ENCODE results near the gene PIAS1. TPM values are rescaled to one million over a fixed set of nuclear protein-coding genes. Genes with fewer than 3 reads are reported as not detected.

The PIAS1 gene
- total RNA-seq, 1 experiment from 2014 or later, result 25.9 TPM

- H3K9me3 ChIP-seq (ENCODE audit: control insufficient read depth in 1 of 2, insufficient read depth in 1 of 2, low read depth in 1 of 2, low read length in 2 of 2), result no peaks in the 10 kb centered on the region
- ChIA-PET RAD21 (ENCODE audit: low non-redundant PET in 1 of 2, low total read pairs in 2 of 2, uncharacterized antibody in 2 of 2, unreplicated experiment in 2 of 2) (no interaction called here), POLR2A (no interaction called here), CTCF (no interaction called here)
- no peak overlapping the region for H3K4me3 ChIP-seq (replicated peaks in 1 of 2; ENCODE audit: low read depth in 1 of 2, low read length in 2 of 2)
- no peaks in the 10 kb centered on the region for H3K27me3 ChIP-seq (ENCODE audit: insufficient read depth, low read length)
- no TSS peak for BruUV-seq (replicated peaks)
- H3K36me3 ChIP-seq (ENCODE audit: control insufficient read depth in 1 of 2, insufficient read depth in 2 of 2, low read length in 2 of 2), result 0 out of 4 replicates have a peak, but pooled peaks cover 0 to 3% of the 10 kb centered on the region in 2 experiments
- no peak overlapping the region for H2AFZ ChIP-seq (ENCODE audit: low read depth, low read length, poor library complexity, severe bottlenecking)
- H3K4me2 ChIP-seq (ENCODE audit: low read length), result no peak overlapping the region
- H3K79me2 ChIP-seq (ENCODE audit: insufficient read depth, low read length), result peaks cover 23% of the 10 kb centered on the region; the same call in 1 of the 2 replicates
- no peak for TF ChIP-seq ZBTB33 (IDR thresholded peaks at IDR 0.05; ENCODE audit: extremely low read depth, insufficient replicate concordance, low read length)
- TF ChIP-seq FOSL1 (IDR thresholded peaks at IDR 0.05; ENCODE audit: low read depth), result no peak
- no peak for TF ChIP-seq ELF1 (IDR thresholded peaks at IDR 0.05; ENCODE audit: borderline replicate concordance, low read depth)
- no peaks in the 10 kb centered on the region for H3K9me2 ChIP-seq (ENCODE audit: insufficient read depth)
- H3K27ac ChIP-seq (ENCODE audit: low read depth, low read length), result no peak overlapping the region
- no peaks in the 10 kb centered on the region for H4K20me1 ChIP-seq (ENCODE audit: insufficient read depth)
- H3K4me1 ChIP-seq (ENCODE audit: control insufficient read depth in 1 of 2, insufficient read depth in 2 of 2, low read length in 2 of 2), result peaks cover 6 to 16% of the 10 kb centered on the region in 2 experiments; a peak in 3 of 4 replicates
- H3K9ac ChIP-seq (ENCODE audit: low read length), result no peak overlapping the region
- intact Hi-C loops (cut with micrococcal nuclease), result no loop called here
- no peak for DNase-seq (ENCODE audit: low read depth, low spot score)
- ATAC-seq, result no peak
Measured at GRCh38 chr15:68201153-68201878, 147.2 kb downstream of the PIAS1 start.

- BruUV-seq (replicated peaks), result no TSS peak
- H3K36me3 ChIP-seq (ENCODE audit: control insufficient read depth in 1 of 2, insufficient read depth in 2 of 2, low read length in 2 of 2), result 0 out of 4 replicates have a peak, but pooled peaks cover 0 to 3% of the 10 kb centered on the region in 2 experiments
- H3K9me2 ChIP-seq (ENCODE audit: insufficient read depth), result no peaks in the 10 kb centered on the region
- H3K4me1 ChIP-seq (ENCODE audit: control insufficient read depth in 1 of 2, insufficient read depth in 2 of 2, low read length in 2 of 2), result peaks cover 6 to 20% of the 10 kb centered on the region in 2 experiments; a peak in 3 of 4 replicates
- no peak overlapping the region for H2AFZ ChIP-seq (ENCODE audit: low read depth, low read length, poor library complexity, severe bottlenecking)
- ChIA-PET CTCF (no interaction called here), RAD21 (ENCODE audit: low non-redundant PET in 1 of 2, low total read pairs in 2 of 2, uncharacterized antibody in 2 of 2, unreplicated experiment in 2 of 2) (no interaction called here), POLR2A (interaction anchor here (0.7 kb wide), 1 partner anchor 122 kb away, joined by 3 read pairs; no protein-coding TSS in a partner anchor)
- DNase-seq (ENCODE audit: low read depth, low spot score) (no peak), ATAC-seq (no peak)
- no peak overlapping the region for H3K9ac ChIP-seq (ENCODE audit: low read length)
- H3K4me3 ChIP-seq (replicated peaks in 1 of 2; ENCODE audit: low read depth in 1 of 2, low read length in 2 of 2), result no peak overlapping the region
- H3K27ac ChIP-seq (ENCODE audit: low read depth, low read length), result no peak overlapping the region
- H3K27me3 ChIP-seq (ENCODE audit: insufficient read depth, low read length), result no peaks in the 10 kb centered on the region
- no peaks in the 10 kb centered on the region for H4K20me1 ChIP-seq (ENCODE audit: insufficient read depth)
- TF ChIP-seq POLR2AphosphoS5 (IDR thresholded peaks at IDR 0.05; ENCODE audit: low read depth, low read length) (no peak), ZBTB33 (IDR thresholded peaks at IDR 0.05; ENCODE audit: extremely low read depth, insufficient replicate concordance, low read length) (no peak), POLR2A (IDR thresholded peaks at IDR 0.05; ENCODE audit: borderline replicate concordance, extremely low read depth, insufficient read depth, insufficient read length) (no peak), ZNF274 (IDR thresholded peaks at IDR 0.05; ENCODE audit: low read depth, low read length) (no peak), MAX (IDR thresholded peaks at IDR 0.05) (no peak), ZFX (IDR thresholded peaks at IDR 0.05) (no peak), SRF (IDR thresholded peaks at IDR 0.05; ENCODE audit: low read depth) (no peak)
- peaks cover 23% of the 10 kb centered on the region; the same call in 1 of the 2 replicates for H3K79me2 ChIP-seq (ENCODE audit: insufficient read depth, low read length)
- intact Hi-C loops (cut with micrococcal nuclease), result no loop called here
- no peak overlapping the region for H3K4me2 ChIP-seq (ENCODE audit: low read length)
- no peaks in the 10 kb centered on the region for H3K9me3 ChIP-seq (ENCODE audit: control insufficient read depth in 1 of 2, insufficient read depth in 1 of 2, low read depth in 1 of 2, low read length in 2 of 2)
Measured at GRCh38 chr15:68201879-68202261, 147.8 kb downstream of the PIAS1 start.

All from HCT116 (cell line).